Endothelial cell of umbilical vein (primary cell): Measurements from ENCODE around the gene CRYBG3. TPM values are rescaled to one million over a fixed set of nuclear protein-coding genes. Genes with fewer than 3 reads are reported as not detected.

Experiments
- BruUV-seq: library from RNA; stranded (reverse); fragments of 400-500 nt; replicated peaks from 2 replicates; lab custom pipeline; 2021; lab: Mats Ljungman, UMichigan
- CTCF ChIA-PET: fragments of 300-600, 350-600 bp; sonication (Branson Sonifier 250); formaldehyde crosslinking; loops from one replicate; lab custom pipeline; 2021; ENCODE audit warnings: antibody characterized with exemption, inconsistent platforms; lab: Charles Lee
- POLR2A ChIA-PET: fragments of 300-600, 350-600 bp; sonication (Branson Sonifier 250); formaldehyde crosslinking; loops from one replicate; lab custom pipeline; 2021; ENCODE audit warnings: antibody characterized with exemption, inconsistent platforms; lab: Charles Lee
- DNase-seq: peaks from one replicate; pipeline ENCODE4 v3.0.0-alpha.2; 2011; ENCODE audit warnings: low read depth, low spot score
- FAIRE-seq: peaks from 2 replicates; lab custom pipeline; 2011; peaks lifted over from hg19 to GRCh38; lab: Jason Lieb, UNC
- H2AFZ ChIP-seq: 2 replicates; pipeline ENCODE4 v1.6.0; 2012; ENCODE audit warnings: low read depth, low read length, control low read depth, inconsistent platforms
- H3K27ac ChIP-seq: 2 replicates; pipeline ENCODE4 v1.5.1; 2011; ENCODE audit warnings: low read depth, mild to moderate bottlenecking, control low read depth, low read length, moderate library complexity; ENCODE audit not compliant: insufficient read depth
- H3K27me3 ChIP-seq, 2 experiments: 2 replicates each; pipeline versions ENCODE4 v1.6.0 to v1.6.1; 2011; ENCODE audit warnings: low read length in 2 of 2, mixed read lengths in 1 of 2; ENCODE audit not compliant: control insufficient read depth in 2 of 2, insufficient read depth in 2 of 2
- H3K36me3 ChIP-seq, 2 experiments: 2 replicates in 1 of 2; 3 replicates in 1 of 2; pipeline ENCODE4 v1.5.1; 2011; ENCODE audit warnings: low read length in 2 of 2, mild to moderate bottlenecking in 1 of 2, moderate library complexity in 1 of 2; ENCODE audit not compliant: control insufficient read depth in 2 of 2, insufficient read depth in 2 of 2; ENCODE audit errors: extremely low read depth in 1 of 2
- H3K4me1 ChIP-seq: 3 replicates; pipeline ENCODE4 v1.5.1; 2011; ENCODE audit warnings: mild to moderate bottlenecking, low read length; ENCODE audit not compliant: control insufficient read depth, insufficient read depth; ENCODE audit errors: extremely low read depth
- H3K4me2 ChIP-seq: 2 replicates; pipeline ENCODE4 v1.6.1; 2011; ENCODE audit warnings: low read length, control low read depth, mixed read lengths; ENCODE audit not compliant: insufficient read depth
- H3K4me3 ChIP-seq, 3 experiments: fragments of 200-600 bp in 1 of 3; sonication (generic), shearing (Covaris generic) in 1 of 3; replicated peaks in 1 of 3; 2 replicates each; pipeline ENCODE4 v1.5.1; 2011 to 2016; ENCODE audit warnings: control low read depth in 3 of 3, low read length in 3 of 3, mild to moderate bottlenecking in 2 of 3, inconsistent platforms in 1 of 3, low read depth in 1 of 3, moderate library complexity in 1 of 3; ENCODE audit not compliant: insufficient read depth in 1 of 3
- H3K79me2 ChIP-seq: 2 replicates; pipeline ENCODE4 v1.6.0; 2012; ENCODE audit warnings: low read length, inconsistent platforms; ENCODE audit not compliant: control insufficient read depth, insufficient read depth
- H3K9ac ChIP-seq: replicated peaks from 2 replicates; pipeline ENCODE3; 2011; ENCODE audit warnings: low read length, control low read depth; ENCODE audit not compliant: insufficient read depth; ENCODE audit errors: extremely low read depth
- H3K9me1 ChIP-seq: replicated peaks from 3 replicates; pipeline ENCODE4 v1.6.0; 2011; ENCODE audit warnings: mild to moderate bottlenecking, low read length; ENCODE audit not compliant: control insufficient read depth, insufficient read depth; ENCODE audit errors: extremely low read depth
- H3K9me3 ChIP-seq: replicated peaks from 2 replicates; pipeline ENCODE4 v1.5.1; 2012; ENCODE audit warnings: low read length, inconsistent platforms; ENCODE audit not compliant: control insufficient read depth, insufficient read depth
- H4K20me1 ChIP-seq: replicated peaks from 2 replicates; pipeline ENCODE3; 2011; ENCODE audit warnings: mild to moderate bottlenecking, low read length; ENCODE audit not compliant: control insufficient read depth, insufficient read depth; ENCODE audit errors: extremely low read depth
- CTCF ChIP-seq, 2 donors: IDR thresholded peaks; 1 replicate in 1 of 2; 2 replicates in 1 of 2; pipeline ENCODE4 v1.5.1; 2011; ENCODE audit warnings: low read length in 2 of 2, mild to moderate bottlenecking in 2 of 2, moderate library complexity in 2 of 2, control low read depth in 1 of 2, inconsistent platforms in 1 of 2, low read depth in 1 of 2; ENCODE audit not compliant: insufficient read depth in 1 of 2; ENCODE audit errors: extremely low read depth in 1 of 2
- EZH2 ChIP-seq: IDR thresholded peaks from 2 replicates; pipeline ENCODE4 v1.6.1; 2012; ENCODE audit warnings: borderline replicate concordance, low read depth, mild to moderate bottlenecking, moderate library complexity, low read length, inconsistent platforms; ENCODE audit not compliant: severe bottlenecking
- FOS ChIP-seq: IDR thresholded peaks from 2 replicates; pipeline ENCODE4 v1.6.1; 2011; ENCODE audit warnings: mild to moderate bottlenecking, low read length, moderate library complexity, borderline replicate concordance; ENCODE audit not compliant: insufficient read depth
- GATA2 ChIP-seq: IDR thresholded peaks from 2 replicates; pipeline ENCODE4 v1.7.0; 2011; ENCODE audit warnings: low read depth, mild to moderate bottlenecking, moderate library complexity, mixed read lengths, low read length; ENCODE audit not compliant: insufficient read length, insufficient read depth
- POLR2AphosphoS5 ChIP-seq: IDR thresholded peaks from 2 replicates; pipeline ENCODE4 v1.6.1; 2012; ENCODE audit warnings: low read depth, mild to moderate bottlenecking, control low read depth, low read length, moderate library complexity; ENCODE audit not compliant: insufficient read depth
- dilution Hi-C: fragments of 300-500 bp; cut with MboI; formaldehyde crosslinking; loops from one replicate; pipeline ENCODE4 v1.15.0; 2019; ENCODE audit warnings: low sequenced_read_pairs; ENCODE audit not compliant: extremely low pct_ligation_motif_present
- intact Hi-C: fragments of 100-400 bp; cut with micrococcal nuclease; formaldehyde crosslinking; loops from one replicate; pipeline ENCODE4 v1.10.0; 2022
- polyA plus RNA-seq, 4 experiments: library from polyadenylated mRNA; depleted of rRNA in 3 of 4; stranded (reverse) in 3 of 4; unstranded in 1 of 4; fragments of >200 nt; gene quantifications; 2 replicates each; pipeline versions ENCODE4 v1.2.1 to v1.2.3, GENCODE V29; 2011 to 2012; ENCODE audit warnings: missing spikeins in 1 of 4
- total RNA-seq: library from RNA; stranded (reverse); gene quantifications from 2 replicates; pipeline ENCODE4 v1.2.3, GENCODE V29; 2021
- TF ChIP-seq, protein P1 (sequence below): IDR thresholded peaks from 2 replicates; pipeline ENCODE4 v1.6.1; 2011; ENCODE audit not compliant: insufficient read depth, insufficient read length

Gene CRYBG3
- total and polyA plus RNA-seq, 2 donors (not counting 3 experiments of a cell fraction or from before 2014, with no cell fraction given): 2.8 to 15.0 TPM

GRCh38 chr3:97772926-97773325 is 48.9 kb upstream of the CRYBG3 start:
- Histone ChIP-seq H3K9me1 (no peaks in the 10 kb centered on the region), H3K4me1 (peaks cover 6% of the 10 kb centered on the region), H3K79me2 (no peaks in the 10 kb centered on the region), H4K20me1 (no peaks in the 10 kb centered on the region), H3K27ac (no peak overlapping the region), H3K4me3 (no peak overlapping the region), H3K9ac (no peak overlapping the region), H3K9me3 (no peaks in the 10 kb centered on the region), H2AFZ (no peak overlapping the region), H3K4me2 (no peak overlapping the region), H3K36me3 (no peaks in the 10 kb centered on the region), H3K27me3 (no peaks in the 10 kb centered on the region)
- DNase-seq: no peak
- ChIA-PET CTCF (no interaction called here), POLR2A (no interaction called here)
- TF ChIP-seq GATA2 (no peak), FOS (no peak), EZH2 (no peak), CTCF (IDR thresholded peaks at IDR 0.05; ENCODE audit: extremely low read depth in 1 of 2, insufficient read depth in 1 of 2, low read depth in 1 of 2, low read length in 2 of 2) (no peak), POLR2AphosphoS5 (no peak)
- TF ChIP-seq, protein P1, sequence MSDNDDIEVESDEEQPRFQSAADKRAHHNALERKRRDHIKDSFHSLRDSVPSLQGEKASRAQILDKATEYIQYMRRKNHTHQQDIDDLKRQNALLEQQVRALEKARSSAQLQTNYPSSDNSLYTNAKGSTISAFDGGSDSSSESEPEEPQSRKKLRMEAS: no peak
- no peak for FAIRE-seq
- BruUV-seq: no TSS peak
- dilution Hi-C loops (no loop called here), intact Hi-C loops (no loop called here)
